H9 (cell line): ENCODE data around the gene CRYGA. TPM values are rescaled to one million over a fixed set of nuclear protein-coding genes. Genes with fewer than 3 reads are reported as not detected.
"Not testable (repeated sequence)": the region's sequence is repeated elsewhere in the genome, so short reads cannot be mapped to it uniquely, and the experiment has no call there.

ENCODE experiments used
- DNase-seq: peaks from one replicate; pipeline ENCODE4 v3.0.0-alpha.2; 2017
- H2AFZ ChIP-seq: one replicate; pipeline ENCODE4 v1.6.1; 2013; ENCODE audit warnings: mild to moderate bottlenecking, low read length, control low read depth, moderate library complexity
- H2AK5ac ChIP-seq: 2 replicates; pipeline ENCODE4 v1.6.1; 2013; ENCODE audit warnings: low read length, control low read depth, mixed read lengths; ENCODE audit not compliant: insufficient read length
- H2BK120ac ChIP-seq: one replicate; pipeline ENCODE4 v1.6.1; 2013; ENCODE audit warnings: low read depth, mild to moderate bottlenecking, low read length, control low read depth, inconsistent platforms; ENCODE audit not compliant: poor library complexity, severe bottlenecking
- H2BK12ac ChIP-seq: 2 replicates; pipeline ENCODE4 v1.6.1; 2013; ENCODE audit warnings: low read length, control low read depth, mixed read lengths, low read depth; ENCODE audit not compliant: insufficient read length
- H2BK15ac ChIP-seq: 2 replicates; pipeline ENCODE4 v1.6.1; 2013; ENCODE audit warnings: low read depth, low read length, control low read depth
- H2BK20ac ChIP-seq: one replicate; pipeline ENCODE4 v1.6.1; 2013; ENCODE audit warnings: low read depth, mild to moderate bottlenecking, low read length, control low read depth, inconsistent platforms; ENCODE audit not compliant: poor library complexity, severe bottlenecking
- H2BK5ac ChIP-seq: 2 replicates; pipeline ENCODE4 v1.6.1; 2013; ENCODE audit warnings: low read length, control low read depth, mixed read lengths; ENCODE audit not compliant: insufficient read length
- H3K14ac ChIP-seq: 2 replicates; pipeline ENCODE4 v1.6.1; 2013; ENCODE audit warnings: low read length, control low read depth; ENCODE audit not compliant: insufficient read depth
- H3K18ac ChIP-seq: 2 replicates; pipeline ENCODE4 v1.6.1; 2013; ENCODE audit warnings: low read depth, mild to moderate bottlenecking, mixed read lengths, low read length, control low read depth; ENCODE audit not compliant: insufficient read length
- H3K23ac ChIP-seq: 2 replicates; pipeline ENCODE4 v1.6.1; 2013; ENCODE audit warnings: low read length, control low read depth, mixed read lengths, low read depth; ENCODE audit not compliant: insufficient read length
- H3K23me2 ChIP-seq: 2 replicates; pipeline ENCODE4 v1.6.1; 2013; ENCODE audit warnings: low read depth, mild to moderate bottlenecking, mixed read lengths, low read length, control low read depth; ENCODE audit not compliant: insufficient read length, poor library complexity, severe bottlenecking
- H3K27ac ChIP-seq: 2 replicates; pipeline ENCODE4 v1.5.1; 2013; ENCODE audit warnings: low read length, control low read depth, mixed read lengths, low read depth; ENCODE audit not compliant: insufficient read length
- H3K27me3 ChIP-seq: 2 replicates; pipeline ENCODE4 v1.6.1; 2013; ENCODE audit warnings: low read length, control low read depth, inconsistent platforms; ENCODE audit not compliant: insufficient read depth
- H3K4ac ChIP-seq: 2 replicates; pipeline ENCODE4 v1.6.1; 2013; ENCODE audit warnings: low read depth, mild to moderate bottlenecking, control low read depth, inconsistent platforms, low read length, moderate library complexity
- H3K4me1 ChIP-seq: 2 replicates; pipeline ENCODE4 v1.6.1; 2013; ENCODE audit warnings: low read length, control low read depth, inconsistent platforms; ENCODE audit not compliant: insufficient read depth
- H3K4me2 ChIP-seq: 2 replicates; pipeline ENCODE4 v1.6.1; 2013; ENCODE audit warnings: low read length, control low read depth, mixed read lengths; ENCODE audit not compliant: insufficient read length, insufficient read depth
- H3K56ac ChIP-seq: 2 replicates; pipeline ENCODE4 v1.6.1; 2013; ENCODE audit warnings: low read depth, mild to moderate bottlenecking, mixed read lengths, low read length, control low read depth; ENCODE audit not compliant: insufficient read length
- H3K79me1 ChIP-seq: 2 replicates; pipeline ENCODE4 v1.6.1; 2013; ENCODE audit warnings: low read depth, mild to moderate bottlenecking, moderate library complexity, low read length, control low read depth, inconsistent platforms; ENCODE audit not compliant: insufficient read depth, poor library complexity, severe bottlenecking
- H3K79me2 ChIP-seq: 2 replicates; pipeline ENCODE4 v1.6.1; 2013; ENCODE audit warnings: low read length, control low read depth, inconsistent platforms; ENCODE audit not compliant: insufficient read depth
- H3K9ac ChIP-seq: 2 replicates; pipeline ENCODE4 v1.6.1; 2013; ENCODE audit warnings: low read length, control low read depth, mixed read lengths; ENCODE audit not compliant: insufficient read length; ENCODE audit errors: extremely low read depth
- H3K9me3 ChIP-seq: one replicate; pipeline ENCODE4 v1.6.1; 2013; ENCODE audit warnings: low read depth, low read length, inconsistent platforms; ENCODE audit not compliant: control insufficient read depth
- H3T11ph ChIP-seq: one replicate; pipeline ENCODE4 v1.6.1; 2013; ENCODE audit warnings: mild to moderate bottlenecking, low read length, control low read depth, inconsistent platforms
- H4K20me1 ChIP-seq: one replicate; pipeline ENCODE4 v1.6.1; 2013; ENCODE audit not compliant: control insufficient read depth, insufficient read length, insufficient read depth
- H4K5ac ChIP-seq: 2 replicates; pipeline ENCODE4 v1.6.1; 2013; ENCODE audit warnings: low read depth, mild to moderate bottlenecking, mixed read lengths, low read length, control low read depth; ENCODE audit not compliant: insufficient read length
- H4K8ac ChIP-seq: replicated peaks from 2 replicates; pipeline ENCODE4 v1.6.1; 2013; ENCODE audit warnings: low read length, control low read depth, mixed read lengths, low read depth; ENCODE audit not compliant: insufficient read length
- H4K91ac ChIP-seq: 2 replicates; pipeline ENCODE4 v1.6.1; 2013; ENCODE audit warnings: low read depth, mild to moderate bottlenecking, moderate library complexity, mixed read lengths, low read length, control low read depth; ENCODE audit not compliant: insufficient read length
- H3K27ac Mint-ChIP-seq, 3 experiments: 2 replicates in 2 of 3; 3 replicates in 1 of 3; pipeline ENCODE4 v1.8.0; 2020 to 2021; ENCODE audit warnings: mixed read lengths in 3 of 3, mild to moderate bottlenecking in 1 of 3, moderate library complexity in 1 of 3
- H3K27me3 Mint-ChIP-seq: 2 replicates; pipeline ENCODE4 v1.8.0; 2021; ENCODE audit warnings: low read depth, mild to moderate bottlenecking, moderate library complexity, mixed read lengths
- H3K36me3 Mint-ChIP-seq, 3 experiments: 2 replicates in 2 of 3; 3 replicates in 1 of 3; pipeline ENCODE4 v1.8.0; 2020 to 2021; ENCODE audit warnings: low read depth in 3 of 3, mixed read lengths in 3 of 3; ENCODE audit not compliant: insufficient read depth in 1 of 3
- H3K4me1 Mint-ChIP-seq, 2 experiments: 2 replicates each; pipeline ENCODE4 v1.8.0; 2020; ENCODE audit warnings: mixed read lengths in 2 of 2
- H3K4me3 Mint-ChIP-seq, 2 experiments: 2 replicates in 1 of 2; 3 replicates in 1 of 2; pipeline ENCODE4 v1.8.0; 2020 to 2021; ENCODE audit warnings: mild to moderate bottlenecking in 2 of 2, mixed read lengths in 2 of 2, moderate library complexity in 1 of 2
- H3K9me3 Mint-ChIP-seq, 2 experiments: 2 replicates in 1 of 2; 3 replicates in 1 of 2; pipeline ENCODE4 v1.8.0; 2020; ENCODE audit warnings: mild to moderate bottlenecking in 2 of 2, mixed read lengths in 2 of 2, moderate library complexity in 1 of 2
- WGBS: extraction: QIAGEN DNeasy Blood & Tissue Kit; methylation state at CpG from one replicate; pipeline ENCODE4 v1.1.7; 2013; ENCODE audit warnings: missing lambda C conversion rate, low lambda C conversion rate, mixed read lengths; ENCODE audit not compliant: insufficient read length; ENCODE audit errors: extremely low coverage; 5-methylcytosine and 5-hydroxymethylcytosine counted together
- total RNA-seq: library from RNA; stranded (reverse); gene quantifications from 2 replicates; pipeline ENCODE4 v1.2.1, GENCODE V29; 2021
- TF ChIP-seq, protein P1 (sequence below): fragments of 200-600 bp; sonication (generic); conservative IDR thresholded peaks from 3 replicates; pipeline ENCODE4 v1.8.0; 2021; ENCODE audit warnings: antibody characterized with exemption, mild to moderate bottlenecking

Gene CRYGA
- total RNA-seq, 1 experiment from 2014 or later: not detected

DNA sequence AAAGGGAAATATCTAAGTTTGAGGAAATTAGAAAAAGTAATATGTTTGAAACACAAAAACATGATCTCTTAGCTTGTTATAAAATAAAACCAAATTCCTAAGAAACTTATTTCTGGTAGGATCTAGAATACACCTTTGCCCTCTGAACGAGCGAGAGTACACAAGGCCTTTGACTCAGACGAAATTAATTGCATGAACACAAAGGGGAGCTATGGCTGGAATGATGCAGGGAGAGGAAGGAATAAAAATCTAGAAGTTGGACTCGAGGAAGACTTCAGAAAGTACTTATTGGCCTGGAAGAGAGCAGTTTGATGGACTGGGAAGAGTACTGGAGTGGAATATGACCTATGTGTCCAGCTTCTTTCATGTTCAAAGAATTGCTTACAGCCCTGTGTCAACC is 38.1 kb downstream of the CRYGA start:
- Histone ChIP-seq H3K9ac (no peak overlapping the region), H2BK120ac (no peak overlapping the region), H2BK20ac (no peak overlapping the region), H3K9me3 (no peaks in the 10 kb centered on the region), H3K56ac (no peak overlapping the region), H3K27me3 (no peaks in the 10 kb centered on the region), H2BK12ac (no peak overlapping the region), H3K4ac (no peak overlapping the region), H3K27ac (no peak overlapping the region), H3K4me2 (no peak overlapping the region), H2BK5ac (no peak overlapping the region), H3K4me1 (no peaks in the 10 kb centered on the region), H3K18ac (no peak overlapping the region), H4K5ac (no peak overlapping the region), H4K20me1 (no peaks in the 10 kb centered on the region), H3K79me1 (no peaks in the 10 kb centered on the region), H3T11ph (no peak overlapping the region), H2BK15ac (no peak overlapping the region), H3K14ac (no peak overlapping the region), H2AFZ (no peak overlapping the region), H4K91ac (no peak overlapping the region), H3K23me2 (no peaks in the 10 kb centered on the region), H2AK5ac (no peak overlapping the region), H4K8ac (no peak overlapping the region), H3K23ac (no peak overlapping the region), H3K79me2 (no peaks in the 10 kb centered on the region)
- WGBS: no CpG with 5 or more reads among the region's 4 CpGs
- H3K27me3 Mint-ChIP-seq: no peaks in the 10 kb centered on the region
- no peak for DNase-seq
- peaks cover 2 to 3% of the 10 kb centered on the region in 2 experiments; a peak in 2 of 5 replicates for H3K9me3 Mint-ChIP-seq
- no peaks in the 10 kb centered on the region for H3K4me1 Mint-ChIP-seq
- no peak overlapping the region for H3K4me3 Mint-ChIP-seq
- H3K36me3 Mint-ChIP-seq: no peaks in the 10 kb centered on the region; a peak in 1 of 7 replicates
- H3K27ac Mint-ChIP-seq: no peak overlapping the region; a peak in 1 of 7 replicates
- TF ChIP-seq, protein P1, sequence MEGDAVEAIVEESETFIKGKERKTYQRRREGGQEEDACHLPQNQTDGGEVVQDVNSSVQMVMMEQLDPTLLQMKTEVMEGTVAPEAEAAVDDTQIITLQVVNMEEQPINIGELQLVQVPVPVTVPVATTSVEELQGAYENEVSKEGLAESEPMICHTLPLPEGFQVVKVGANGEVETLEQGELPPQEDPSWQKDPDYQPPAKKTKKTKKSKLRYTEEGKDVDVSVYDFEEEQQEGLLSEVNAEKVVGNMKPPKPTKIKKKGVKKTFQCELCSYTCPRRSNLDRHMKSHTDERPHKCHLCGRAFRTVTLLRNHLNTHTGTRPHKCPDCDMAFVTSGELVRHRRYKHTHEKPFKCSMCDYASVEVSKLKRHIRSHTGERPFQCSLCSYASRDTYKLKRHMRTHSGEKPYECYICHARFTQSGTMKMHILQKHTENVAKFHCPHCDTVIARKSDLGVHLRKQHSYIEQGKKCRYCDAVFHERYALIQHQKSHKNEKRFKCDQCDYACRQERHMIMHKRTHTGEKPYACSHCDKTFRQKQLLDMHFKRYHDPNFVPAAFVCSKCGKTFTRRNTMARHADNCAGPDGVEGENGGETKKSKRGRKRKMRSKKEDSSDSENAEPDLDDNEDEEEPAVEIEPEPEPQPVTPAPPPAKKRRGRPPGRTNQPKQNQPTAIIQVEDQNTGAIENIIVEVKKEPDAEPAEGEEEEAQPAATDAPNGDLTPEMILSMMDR: no peak

DNA sequence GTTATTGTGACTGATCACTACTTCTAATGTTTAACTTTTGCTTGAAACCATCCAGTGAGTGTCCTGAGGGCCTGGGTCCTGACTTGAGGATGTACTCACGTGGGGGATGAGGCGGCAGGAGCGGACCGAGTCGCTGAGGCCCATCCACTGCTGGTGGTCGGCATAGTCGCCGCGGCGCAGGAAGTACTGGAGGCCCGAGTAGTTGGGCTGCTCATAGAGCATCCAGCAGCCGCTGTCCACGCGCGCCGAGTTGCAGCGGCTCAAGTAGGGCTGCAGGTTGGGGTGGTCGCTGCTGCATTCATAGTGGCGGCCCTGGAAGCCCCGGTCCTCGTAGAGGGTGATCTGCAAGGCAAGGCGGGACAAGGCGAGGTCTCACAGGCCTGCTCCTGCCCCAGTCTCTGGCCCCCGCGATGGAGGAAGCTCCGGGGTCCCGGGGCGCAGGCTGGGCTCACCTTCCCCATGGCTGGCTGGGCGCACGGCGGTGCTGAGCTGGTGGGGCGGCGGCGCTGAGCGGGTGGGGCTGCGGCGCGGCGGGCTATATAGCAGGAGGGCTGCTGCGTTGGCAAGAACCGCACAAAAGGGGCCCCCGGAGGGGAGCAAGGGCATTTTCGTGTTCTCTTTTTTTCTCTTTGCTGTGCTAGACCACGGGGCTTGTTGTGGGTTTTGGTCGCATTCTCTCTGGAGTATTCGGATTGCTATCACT is 39.2 kb downstream of the CRYGA start, which contains the start of gene CRYGD:
CRYGD (minus strand) TSS at position 512 of the 703 bp plus-strand sequence; CDS start at position 461, 51 bp downstream.
- H3K27ac Mint-ChIP-seq, H3K18ac ChIP-seq, H2BK120ac ChIP-seq, H3K4me1 ChIP-seq, H2BK20ac ChIP-seq, H3K23ac ChIP-seq, H3K27me3 ChIP-seq, H4K20me1 ChIP-seq, H3K27me3 Mint-ChIP-seq, H2BK5ac ChIP-seq, H3K4ac ChIP-seq, H3T11ph ChIP-seq, H3K9me3 Mint-ChIP-seq, H3K9me3 ChIP-seq, H3K4me1 Mint-ChIP-seq, H3K14ac ChIP-seq, H4K5ac ChIP-seq, H3K36me3 Mint-ChIP-seq, H3K79me1 ChIP-seq, H3K79me2 ChIP-seq, H3K4me2 ChIP-seq, H3K23me2 ChIP-seq, H4K8ac ChIP-seq, H2BK12ac ChIP-seq, H4K91ac ChIP-seq, H3K56ac ChIP-seq, H3K9ac ChIP-seq, H2BK15ac ChIP-seq, H2AFZ ChIP-seq, H3K27ac ChIP-seq, H2AK5ac ChIP-seq: not testable (repeated sequence)
- no CpG with 5 or more reads among the region's 46 CpGs for whole genome bisulfite sequencing
- DNase-seq: peak; percentile 69
- peak within 1 kb of the TSS in 1 of 2 experiments; percentile 60; a peak in 2 of 5 replicates for H3K4me3 Mint-ChIP-seq
